GM12865 (cell line): Measurements from ENCODE around the gene TMEM132D.

Experiments
- DNase-seq: peaks from one replicate; pipeline ENCODE4 v3.0.0; 2010; ENCODE audit warnings: low read depth
- H3K4me3 ChIP-seq: 2 replicates; pipeline ENCODE4 v1.5.1; 2011; ENCODE audit warnings: mild to moderate bottlenecking, low read depth, low read length, control low read depth
- TF ChIP-seq, protein P1 (sequence below): IDR thresholded peaks from 2 replicates; pipeline ENCODE4 v1.5.1; 2011; ENCODE audit warnings: low read length, control low read depth, low read depth, inconsistent platforms; ENCODE audit not compliant: insufficient read depth; ENCODE audit errors: missing control alignments

TMEM132D gene

DNA sequence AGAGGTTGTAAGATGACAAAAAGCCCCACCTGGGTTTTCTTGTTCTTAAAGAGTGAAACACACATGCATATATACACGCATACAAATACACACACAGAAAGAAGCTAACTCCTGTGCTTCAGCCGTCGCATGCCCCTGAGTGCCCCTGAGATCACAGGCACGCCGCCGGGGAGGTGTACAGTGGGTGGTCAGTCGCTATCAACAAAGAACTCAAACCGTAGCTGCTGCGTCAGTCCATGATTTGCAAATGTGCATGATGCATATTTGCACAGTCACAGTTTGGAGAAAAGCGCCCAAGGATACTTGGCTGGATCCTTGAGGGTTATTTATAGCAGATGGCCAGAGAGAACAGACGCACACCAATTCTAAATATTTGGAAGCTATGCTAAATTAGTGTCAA is 206.9 kb downstream of the TMEM132D start:
- TF ChIP-seq, protein P1, sequence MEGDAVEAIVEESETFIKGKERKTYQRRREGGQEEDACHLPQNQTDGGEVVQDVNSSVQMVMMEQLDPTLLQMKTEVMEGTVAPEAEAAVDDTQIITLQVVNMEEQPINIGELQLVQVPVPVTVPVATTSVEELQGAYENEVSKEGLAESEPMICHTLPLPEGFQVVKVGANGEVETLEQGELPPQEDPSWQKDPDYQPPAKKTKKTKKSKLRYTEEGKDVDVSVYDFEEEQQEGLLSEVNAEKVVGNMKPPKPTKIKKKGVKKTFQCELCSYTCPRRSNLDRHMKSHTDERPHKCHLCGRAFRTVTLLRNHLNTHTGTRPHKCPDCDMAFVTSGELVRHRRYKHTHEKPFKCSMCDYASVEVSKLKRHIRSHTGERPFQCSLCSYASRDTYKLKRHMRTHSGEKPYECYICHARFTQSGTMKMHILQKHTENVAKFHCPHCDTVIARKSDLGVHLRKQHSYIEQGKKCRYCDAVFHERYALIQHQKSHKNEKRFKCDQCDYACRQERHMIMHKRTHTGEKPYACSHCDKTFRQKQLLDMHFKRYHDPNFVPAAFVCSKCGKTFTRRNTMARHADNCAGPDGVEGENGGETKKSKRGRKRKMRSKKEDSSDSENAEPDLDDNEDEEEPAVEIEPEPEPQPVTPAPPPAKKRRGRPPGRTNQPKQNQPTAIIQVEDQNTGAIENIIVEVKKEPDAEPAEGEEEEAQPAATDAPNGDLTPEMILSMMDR, result no peak
- DNase-seq, result no peak

DNA sequence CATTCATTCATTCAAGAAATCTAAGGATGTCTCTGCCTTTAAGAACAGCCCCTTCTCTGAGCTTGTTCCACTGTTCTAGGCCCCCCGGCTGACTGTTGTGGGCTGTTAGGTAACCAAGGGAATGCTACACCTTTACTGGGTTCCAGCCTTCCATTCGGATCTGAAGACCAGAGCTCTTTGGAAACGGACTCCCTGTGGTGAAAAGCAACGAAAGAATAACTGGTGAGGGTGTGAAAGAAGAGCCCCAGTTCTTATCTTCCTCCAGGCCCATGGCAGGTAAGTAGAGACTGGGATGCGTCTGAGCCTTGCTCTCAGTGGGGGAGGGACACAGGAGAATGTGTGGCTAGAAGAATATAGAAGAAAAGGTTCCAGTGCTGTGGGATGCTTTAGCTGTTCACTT is 207.4 kb downstream of the TMEM132D start:
- TF ChIP-seq, protein P1, result no peak
- no peak for DNase-seq
- H3K4me3 ChIP-seq, result no peak overlapping the region

More for the DNA sequence above, 206.9 kb downstream of the TMEM132D start:
- H3K4me3 ChIP-seq, result no peak overlapping the region

DNA sequence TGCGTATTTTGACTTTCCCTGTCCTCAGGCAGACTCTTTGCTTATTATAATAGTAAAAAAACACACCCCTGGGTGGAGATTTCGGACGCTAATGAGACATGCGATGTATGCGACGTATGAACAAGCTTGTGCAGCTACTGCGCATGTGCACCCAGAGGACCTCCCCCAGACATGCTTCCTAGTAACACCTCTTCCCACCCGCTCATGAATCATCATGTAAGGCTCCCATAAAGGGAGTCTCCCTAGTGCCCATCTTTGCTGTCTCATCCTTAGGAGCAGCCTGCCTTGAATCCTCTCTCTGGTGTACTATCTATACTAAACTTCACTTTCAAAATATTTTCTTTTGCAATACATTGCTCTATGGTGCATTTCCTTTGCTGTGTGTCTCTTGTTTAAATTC is 210.1 kb downstream of the TMEM132D start:
- H3K4me3 ChIP-seq, result no peak overlapping the region
- DNase-seq, result no peak
- TF ChIP-seq, protein P1, result no peak

DNA sequence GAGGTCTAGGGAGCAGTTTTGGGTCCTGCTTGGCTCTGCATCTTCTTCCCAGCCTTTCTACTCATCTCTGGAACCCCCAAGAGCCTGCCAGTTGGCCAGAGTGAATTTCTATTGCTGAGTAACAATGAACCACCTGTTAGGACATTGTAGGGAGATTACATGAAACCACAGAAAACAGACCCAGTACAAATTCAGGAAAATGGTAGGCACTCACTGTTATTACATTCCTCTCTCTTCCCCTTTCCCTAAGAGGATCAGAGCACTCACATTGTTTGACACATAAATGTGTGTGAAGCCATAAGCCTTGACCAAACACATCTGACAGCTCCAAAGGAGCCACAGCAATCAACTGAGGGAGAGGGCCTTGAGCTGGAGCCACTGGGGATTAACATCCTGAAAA is 216.1 kb downstream of the TMEM132D start:
- TF ChIP-seq, protein P1, result no peak
- DNase-seq, result no peak
- no peak overlapping the region for H3K4me3 ChIP-seq

DNA sequence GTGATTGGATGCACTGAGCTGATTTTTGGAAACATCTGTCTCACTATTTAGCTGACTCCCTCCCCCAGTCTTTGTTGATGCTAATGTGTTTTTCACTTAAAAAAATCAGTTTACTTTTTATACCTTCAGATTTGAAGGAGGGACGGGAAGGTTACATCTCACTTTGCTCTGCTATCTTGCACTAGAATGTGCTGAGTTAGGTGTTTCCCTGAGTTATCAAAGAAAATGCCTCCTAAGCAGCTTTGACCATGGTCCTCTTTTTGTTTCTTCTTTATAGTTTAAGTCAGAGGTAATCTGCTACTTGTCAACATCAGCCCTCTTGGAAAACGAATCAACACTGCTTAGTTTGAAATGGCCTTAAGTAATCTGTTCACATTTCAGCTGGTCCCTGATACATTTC is 222.0 kb downstream of the TMEM132D start:
- H3K4me3 ChIP-seq, result no peak overlapping the region
- DNase-seq, result no peak
- TF ChIP-seq, protein P1, result no peak

DNA sequence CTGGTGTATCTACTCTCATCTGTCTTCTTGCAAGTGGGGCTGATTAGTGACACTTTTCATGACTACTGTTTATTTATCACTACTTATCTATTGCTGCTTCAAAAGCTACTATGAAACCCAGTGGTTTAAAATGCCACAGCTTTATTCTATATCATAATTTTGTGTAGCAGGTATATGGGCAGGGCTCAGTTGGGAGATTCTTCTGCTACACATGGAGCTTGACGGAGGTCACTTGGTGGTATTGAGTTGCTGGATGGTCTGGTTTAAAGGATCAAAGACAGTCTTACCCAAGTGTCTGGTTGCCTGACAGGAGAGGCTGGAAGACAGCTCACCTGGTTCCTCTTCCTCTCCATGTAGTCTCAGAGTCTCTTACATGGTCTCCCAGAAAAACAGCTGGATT is 222.7 kb downstream of the TMEM132D start:
- TF ChIP-seq, protein P1, result no peak
- DNase-seq, result no peak

DNA sequence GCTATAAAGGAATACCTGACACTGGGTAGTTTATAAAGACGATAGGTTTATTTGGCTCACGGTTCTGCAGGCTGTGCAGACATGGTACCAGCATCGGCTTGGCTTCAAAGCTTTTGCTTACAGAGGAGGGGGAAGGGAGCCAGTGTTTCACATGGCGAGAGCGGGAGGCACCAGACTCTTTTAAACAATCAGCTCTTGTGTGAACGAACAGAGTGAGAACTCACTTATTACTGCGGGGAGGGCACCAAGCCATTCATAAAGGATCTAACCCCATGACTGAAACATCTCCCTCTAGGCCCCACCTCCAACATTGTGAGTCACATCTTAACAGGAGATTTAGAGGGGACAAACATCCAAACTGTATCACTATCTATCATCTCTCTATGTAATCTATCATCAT is 227.4 kb downstream of the TMEM132D start:
- no peak overlapping the region for H3K4me3 ChIP-seq
- TF ChIP-seq, protein P1, result no peak
- no peak for DNase-seq

More for the DNA sequence above, 222.7 kb downstream of the TMEM132D start:
- H3K4me3 ChIP-seq, result no peak overlapping the region
